H9 (cell line): ENCODE results near the gene ARID1B. TPM values are rescaled to one million over a fixed set of nuclear protein-coding genes. Genes with fewer than 3 reads are reported as not detected.
A peak's percentile ranks its signal among the peaks of the same experiment; 100 is the strongest.

Experiments used
- DNase-seq: peaks from one replicate; pipeline ENCODE4 v3.0.0-alpha.2; 2017
- H2AFZ ChIP-seq: one replicate; pipeline ENCODE4 v1.6.1; 2013; ENCODE audit warnings: mild to moderate bottlenecking, low read length, control low read depth, moderate library complexity
- H2AK5ac ChIP-seq: 2 replicates; pipeline ENCODE4 v1.6.1; 2013; ENCODE audit warnings: low read length, control low read depth, mixed read lengths; ENCODE audit not compliant: insufficient read length
- H2BK120ac ChIP-seq: one replicate; pipeline ENCODE4 v1.6.1; 2013; ENCODE audit warnings: low read depth, mild to moderate bottlenecking, low read length, control low read depth, inconsistent platforms; ENCODE audit not compliant: poor library complexity, severe bottlenecking
- H2BK12ac ChIP-seq: 2 replicates; pipeline ENCODE4 v1.6.1; 2013; ENCODE audit warnings: low read length, control low read depth, mixed read lengths, low read depth; ENCODE audit not compliant: insufficient read length
- H2BK15ac ChIP-seq: 2 replicates; pipeline ENCODE4 v1.6.1; 2013; ENCODE audit warnings: low read depth, low read length, control low read depth
- H2BK20ac ChIP-seq: one replicate; pipeline ENCODE4 v1.6.1; 2013; ENCODE audit warnings: low read depth, mild to moderate bottlenecking, low read length, control low read depth, inconsistent platforms; ENCODE audit not compliant: poor library complexity, severe bottlenecking
- H2BK5ac ChIP-seq: 2 replicates; pipeline ENCODE4 v1.6.1; 2013; ENCODE audit warnings: low read length, control low read depth, mixed read lengths; ENCODE audit not compliant: insufficient read length
- H3K14ac ChIP-seq: 2 replicates; pipeline ENCODE4 v1.6.1; 2013; ENCODE audit warnings: low read length, control low read depth; ENCODE audit not compliant: insufficient read depth
- H3K18ac ChIP-seq: 2 replicates; pipeline ENCODE4 v1.6.1; 2013; ENCODE audit warnings: low read depth, mild to moderate bottlenecking, mixed read lengths, low read length, control low read depth; ENCODE audit not compliant: insufficient read length
- H3K23ac ChIP-seq: 2 replicates; pipeline ENCODE4 v1.6.1; 2013; ENCODE audit warnings: low read length, control low read depth, mixed read lengths, low read depth; ENCODE audit not compliant: insufficient read length
- H3K23me2 ChIP-seq: 2 replicates; pipeline ENCODE4 v1.6.1; 2013; ENCODE audit warnings: low read depth, mild to moderate bottlenecking, mixed read lengths, low read length, control low read depth; ENCODE audit not compliant: insufficient read length, poor library complexity, severe bottlenecking
- H3K27ac ChIP-seq: 2 replicates; pipeline ENCODE4 v1.5.1; 2013; ENCODE audit warnings: low read length, control low read depth, mixed read lengths, low read depth; ENCODE audit not compliant: insufficient read length
- H3K27me3 ChIP-seq: 2 replicates; pipeline ENCODE4 v1.6.1; 2013; ENCODE audit warnings: low read length, control low read depth, inconsistent platforms; ENCODE audit not compliant: insufficient read depth
- H3K4ac ChIP-seq: 2 replicates; pipeline ENCODE4 v1.6.1; 2013; ENCODE audit warnings: low read depth, mild to moderate bottlenecking, control low read depth, inconsistent platforms, low read length, moderate library complexity
- H3K4me1 ChIP-seq: 2 replicates; pipeline ENCODE4 v1.6.1; 2013; ENCODE audit warnings: low read length, control low read depth, inconsistent platforms; ENCODE audit not compliant: insufficient read depth
- H3K4me2 ChIP-seq: 2 replicates; pipeline ENCODE4 v1.6.1; 2013; ENCODE audit warnings: low read length, control low read depth, mixed read lengths; ENCODE audit not compliant: insufficient read length, insufficient read depth
- H3K56ac ChIP-seq: 2 replicates; pipeline ENCODE4 v1.6.1; 2013; ENCODE audit warnings: low read depth, mild to moderate bottlenecking, mixed read lengths, low read length, control low read depth; ENCODE audit not compliant: insufficient read length
- H3K79me1 ChIP-seq: 2 replicates; pipeline ENCODE4 v1.6.1; 2013; ENCODE audit warnings: low read depth, mild to moderate bottlenecking, moderate library complexity, low read length, control low read depth, inconsistent platforms; ENCODE audit not compliant: insufficient read depth, poor library complexity, severe bottlenecking
- H3K79me2 ChIP-seq: 2 replicates; pipeline ENCODE4 v1.6.1; 2013; ENCODE audit warnings: low read length, control low read depth, inconsistent platforms; ENCODE audit not compliant: insufficient read depth
- H3K9ac ChIP-seq: 2 replicates; pipeline ENCODE4 v1.6.1; 2013; ENCODE audit warnings: low read length, control low read depth, mixed read lengths; ENCODE audit not compliant: insufficient read length; ENCODE audit errors: extremely low read depth
- H3K9me3 ChIP-seq: one replicate; pipeline ENCODE4 v1.6.1; 2013; ENCODE audit warnings: low read depth, low read length, inconsistent platforms; ENCODE audit not compliant: control insufficient read depth
- H3T11ph ChIP-seq: one replicate; pipeline ENCODE4 v1.6.1; 2013; ENCODE audit warnings: mild to moderate bottlenecking, low read length, control low read depth, inconsistent platforms
- H4K20me1 ChIP-seq: one replicate; pipeline ENCODE4 v1.6.1; 2013; ENCODE audit not compliant: control insufficient read depth, insufficient read length, insufficient read depth
- H4K5ac ChIP-seq: 2 replicates; pipeline ENCODE4 v1.6.1; 2013; ENCODE audit warnings: low read depth, mild to moderate bottlenecking, mixed read lengths, low read length, control low read depth; ENCODE audit not compliant: insufficient read length
- H4K8ac ChIP-seq: replicated peaks from 2 replicates; pipeline ENCODE4 v1.6.1; 2013; ENCODE audit warnings: low read length, control low read depth, mixed read lengths, low read depth; ENCODE audit not compliant: insufficient read length
- H4K91ac ChIP-seq: 2 replicates; pipeline ENCODE4 v1.6.1; 2013; ENCODE audit warnings: low read depth, mild to moderate bottlenecking, moderate library complexity, mixed read lengths, low read length, control low read depth; ENCODE audit not compliant: insufficient read length
- H3K27ac Mint-ChIP-seq, 3 experiments: 2 replicates in 2 of 3; 3 replicates in 1 of 3; pipeline ENCODE4 v1.8.0; 2020 to 2021; ENCODE audit warnings: mixed read lengths in 3 of 3, mild to moderate bottlenecking in 1 of 3, moderate library complexity in 1 of 3
- H3K27me3 Mint-ChIP-seq: 2 replicates; pipeline ENCODE4 v1.8.0; 2021; ENCODE audit warnings: low read depth, mild to moderate bottlenecking, moderate library complexity, mixed read lengths
- H3K36me3 Mint-ChIP-seq, 3 experiments: 2 replicates in 2 of 3; 3 replicates in 1 of 3; pipeline ENCODE4 v1.8.0; 2020 to 2021; ENCODE audit warnings: low read depth in 3 of 3, mixed read lengths in 3 of 3; ENCODE audit not compliant: insufficient read depth in 1 of 3
- H3K4me1 Mint-ChIP-seq, 2 experiments: 2 replicates each; pipeline ENCODE4 v1.8.0; 2020; ENCODE audit warnings: mixed read lengths in 2 of 2
- H3K4me3 Mint-ChIP-seq, 2 experiments: 2 replicates in 1 of 2; 3 replicates in 1 of 2; pipeline ENCODE4 v1.8.0; 2020 to 2021; ENCODE audit warnings: mild to moderate bottlenecking in 2 of 2, mixed read lengths in 2 of 2, moderate library complexity in 1 of 2
- H3K9me3 Mint-ChIP-seq, 2 experiments: 2 replicates in 1 of 2; 3 replicates in 1 of 2; pipeline ENCODE4 v1.8.0; 2020; ENCODE audit warnings: mild to moderate bottlenecking in 2 of 2, mixed read lengths in 2 of 2, moderate library complexity in 1 of 2
- CTCF ChIP-seq: fragments of 200-600 bp; sonication (generic); conservative IDR thresholded peaks from 3 replicates; pipeline ENCODE4 v1.8.0; 2021; ENCODE audit warnings: antibody characterized with exemption, mild to moderate bottlenecking
- WGBS: extraction: QIAGEN DNeasy Blood & Tissue Kit; methylation state at CpG from one replicate; pipeline ENCODE4 v1.1.7; 2013; ENCODE audit warnings: missing lambda C conversion rate, low lambda C conversion rate, mixed read lengths; ENCODE audit not compliant: insufficient read length; ENCODE audit errors: extremely low coverage; 5-methylcytosine and 5-hydroxymethylcytosine counted together
- total RNA-seq: library from RNA; stranded (reverse); gene quantifications from 2 replicates; pipeline ENCODE4 v1.2.1, GENCODE V29; 2021

ARID1B gene
- total RNA-seq, 1 experiment from 2014 or later, result 88.2 TPM

GRCh38 chr6:156796627-156797026 is 19.4 kb downstream of the ARID1B start:
- Histone ChIP-seq H4K8ac (no peak overlapping the region), H2BK5ac (no peak overlapping the region), H3K23ac (no peak overlapping the region), H3K56ac (no peak overlapping the region), H3K27me3 (no peaks in the 10 kb centered on the region), H3K18ac (no peak overlapping the region), H3K79me1 (peaks cover 3% of the 10 kb centered on the region), H3T11ph (no peak overlapping the region), H3K14ac (no peak overlapping the region), H3K79me2 (peaks cover 56% of the 10 kb centered on the region; the same call in 1 of the 2 replicates), H3K9ac (no peak overlapping the region), H4K20me1 (no peaks in the 10 kb centered on the region), H4K5ac (no peak overlapping the region), H4K91ac (no peak overlapping the region), H3K4ac (no peak overlapping the region), H3K27ac (no peak overlapping the region), H3K4me2 (no peak overlapping the region), H3K23me2 (no peaks in the 10 kb centered on the region), H3K4me1 (peaks cover under 1% of the 10 kb centered on the region), H2AK5ac (no peak overlapping the region), H2AFZ (no peak overlapping the region), H2BK120ac (no peak overlapping the region), H3K9me3 (no peaks in the 10 kb centered on the region), H2BK20ac (no peak overlapping the region), H2BK12ac (no peak overlapping the region), H2BK15ac (no peak overlapping the region)
- no peak for DNase-seq
- peaks cover 46 to 57% of the 10 kb centered on the region in 2 experiments for H3K4me1 Mint-ChIP-seq
- H3K27me3 Mint-ChIP-seq, result no peaks in the 10 kb centered on the region
- no peak overlapping the region for H3K4me3 Mint-ChIP-seq
- H3K9me3 Mint-ChIP-seq, result no peaks in the 10 kb centered on the region
- no CpG with 5 or more reads among the region's 3 CpGs for WGBS
- H3K36me3 Mint-ChIP-seq, result peaks cover 0 to 6% (median 0%) of the 10 kb centered on the region in 3 experiments; a peak in 2 of 7 replicates
- no peak for TF ChIP-seq CTCF
- peak overlapping the region in 2 of 3 experiments; percentile 77 to 81; a peak in 3 of 7 replicates for H3K27ac Mint-ChIP-seq
